HepG2 (cell line): ENCODE data around the gene PKP3. TPM values are rescaled to one million over a fixed set of nuclear protein-coding genes. Genes with fewer than 3 reads are reported as not detected.
A peak's percentile ranks its signal among the peaks of the same experiment; 100 is the strongest.

Experiments used
- KDM6A ChIP-seq: IDR thresholded peaks from 2 replicates; pipeline ENCODE4 v1.6.1; 2016; ENCODE audit warnings: low read depth
- RNF2 ChIP-seq: fragments of 450-650 bp; conservative IDR thresholded peaks from 2 replicates; pipeline ENCODE4 v1.6.1; 2016; ENCODE audit warnings: low read depth
- RORA ChIP-seq: sonication (generic); formaldehyde crosslinking; IDR thresholded peaks from 2 replicates; pipeline ENCODE4 v1.5.0; 2020; ENCODE audit warnings: mild to moderate bottlenecking, missing genetic modification reagents, moderate library complexity
- SAFB2 ChIP-seq: sonication (generic); formaldehyde crosslinking; IDR thresholded peaks from 2 replicates; pipeline ENCODE4 v1.5.1; 2020; ENCODE audit warnings: missing genetic modification reagents, low read depth, mild to moderate bottlenecking, borderline replicate concordance
- STAT5B ChIP-seq: sonication (generic); formaldehyde crosslinking; IDR thresholded peaks from 2 replicates; pipeline ENCODE4 v1.4.0; 2020; ENCODE audit warnings: missing genetic modification reagents
- ZNF205 ChIP-seq: IDR thresholded peaks from 2 replicates; pipeline ENCODE4 v1.6.1; 2018; ENCODE audit warnings: missing biosample characterization, missing genetic modification reagents
- ZNF605 ChIP-seq: sonication (generic); formaldehyde crosslinking; IDR thresholded peaks from 2 replicates; pipeline ENCODE4 v1.8.0; 2022; ENCODE audit warnings: mild to moderate bottlenecking, missing genetic modification reagents
- ZNF816 ChIP-seq: sonication (generic); formaldehyde crosslinking; IDR thresholded peaks from 2 replicates; pipeline ENCODE4 v1.8.0; 2022; ENCODE audit warnings: missing genetic modification reagents, mild to moderate bottlenecking, borderline replicate concordance
- polyA plus RNA-seq, 8 experiments: library from polyadenylated mRNA; depleted of rRNA in 3 of 8; stranded (reverse) in 7 of 8; unstranded in 1 of 8; fragments of >200 nt; fragmentation: Illumina TruSeq in 4 of 8; extraction: Trizol in 4 of 8; gene quantifications; 2 replicates each; pipeline versions ENCODE4 v1.2.1 to v1.2.3, GENCODE V29; 2011 to 2016; ENCODE audit warnings: low read depth in 4 of 8, missing spikeins in 1 of 8, mixed read lengths in 1 of 8; ENCODE audit not compliant: insufficient read depth in 1 of 8
- total RNA-seq, 5 experiments: library from RNA; depleted of rRNA; stranded (reverse); fragments of >200 nt; fragmentation: Illumina TruSeq; extraction: Trizol; gene quantifications; 2 replicates each; pipeline ENCODE4 v1.2.3, GENCODE V29; 2016; ENCODE audit warnings: low read depth in 1 of 5
- TF ChIP-seq, protein P1 (sequence below): IDR thresholded peaks from 2 replicates; pipeline ENCODE4 v1.6.1; 2018; ENCODE audit warnings: missing genetic modification reagents, mild to moderate bottlenecking, missing compliant biosample characterization
- TF ChIP-seq, protein P2 (sequence below): sonication (generic); formaldehyde crosslinking; IDR thresholded peaks from 2 replicates; pipeline ENCODE4 v1.4.0; 2020; ENCODE audit warnings: missing genetic modification reagents
- TF ChIP-seq, protein P3 (sequence below): sonication (generic); formaldehyde crosslinking; IDR thresholded peaks from 2 replicates; pipeline ENCODE4 v1.5.0; 2020; ENCODE audit warnings: missing genetic modification reagents
- TF ChIP-seq, protein P4 (sequence below), 2 experiments: IDR thresholded peaks; 2 replicates each; pipeline ENCODE4 v1.6.1; 2011 to 2012; ENCODE audit warnings: low read length in 2 of 2, borderline replicate concordance in 1 of 2, low read depth in 1 of 2, mild to moderate bottlenecking in 1 of 2, moderate library complexity in 1 of 2
- TF ChIP-seq, protein P5 (sequence below): IDR thresholded peaks from 2 replicates; pipeline ENCODE4 v1.6.1; 2016; ENCODE audit warnings: low read depth, missing genetic modification reagents, missing compliant biosample characterization
- TF ChIP-seq, protein P6 (sequence below): sonication (generic); formaldehyde crosslinking; IDR thresholded peaks from 2 replicates; pipeline ENCODE4 v1.4.0; 2020; ENCODE audit warnings: missing genetic modification reagents, mild to moderate bottlenecking, borderline replicate concordance

PKP3 gene
- total and polyA plus RNA-seq, 2 of the 13 experiments (the other 11 are each of a cell fraction or from before 2014, with no cell fraction given): 18.0 to 28.7 TPM

DNA sequence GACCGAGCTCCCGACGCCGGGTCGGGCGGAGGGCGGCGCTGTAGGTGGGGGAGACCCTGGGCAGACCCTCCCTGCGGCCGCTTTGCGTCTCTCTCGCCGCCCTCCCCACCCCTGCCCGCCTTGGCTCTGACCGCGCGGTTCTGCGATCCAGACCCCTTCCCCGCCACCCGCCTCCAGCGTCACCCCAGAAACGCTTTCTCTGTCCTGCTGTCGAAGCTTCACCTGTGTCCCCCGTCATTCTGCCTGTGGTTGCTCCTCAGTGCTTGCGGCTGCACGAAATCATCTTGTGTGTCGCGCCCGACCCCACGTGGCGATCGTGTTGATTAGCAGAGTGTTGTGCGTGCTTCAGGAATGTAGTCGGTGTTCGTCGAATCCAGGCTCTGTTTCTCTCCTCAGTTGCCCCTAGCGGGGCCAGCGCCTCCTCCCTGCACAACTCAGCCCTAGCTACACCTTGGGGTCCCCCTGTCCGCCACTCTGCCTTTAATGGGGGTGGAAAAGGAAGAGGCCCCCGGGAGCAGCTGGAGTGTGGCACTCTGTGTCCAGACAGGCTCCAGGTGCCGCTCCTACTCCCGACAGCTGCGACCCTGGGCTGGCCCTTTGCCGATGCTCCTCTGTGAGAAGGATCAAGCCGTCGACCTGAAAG is 56.9 kb downstream of the PKP3 start (continued):
- TF ChIP-seq, protein P1, sequence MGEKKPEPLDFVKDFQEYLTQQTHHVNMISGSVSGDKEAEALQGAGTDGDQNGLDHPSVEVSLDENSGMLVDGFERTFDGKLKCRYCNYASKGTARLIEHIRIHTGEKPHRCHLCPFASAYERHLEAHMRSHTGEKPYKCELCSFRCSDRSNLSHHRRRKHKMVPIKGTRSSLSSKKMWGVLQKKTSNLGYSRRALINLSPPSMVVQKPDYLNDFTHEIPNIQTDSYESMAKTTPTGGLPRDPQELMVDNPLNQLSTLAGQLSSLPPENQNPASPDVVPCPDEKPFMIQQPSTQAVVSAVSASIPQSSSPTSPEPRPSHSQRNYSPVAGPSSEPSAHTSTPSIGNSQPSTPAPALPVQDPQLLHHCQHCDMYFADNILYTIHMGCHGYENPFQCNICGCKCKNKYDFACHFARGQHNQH (CRISPR knock-in tag): no peak
- TF ChIP-seq ZNF605 (CRISPR knock-in tag): no peak
- TF ChIP-seq KDM6A (CRISPR knock-in tag): no peak
- TF ChIP-seq, protein P2, sequence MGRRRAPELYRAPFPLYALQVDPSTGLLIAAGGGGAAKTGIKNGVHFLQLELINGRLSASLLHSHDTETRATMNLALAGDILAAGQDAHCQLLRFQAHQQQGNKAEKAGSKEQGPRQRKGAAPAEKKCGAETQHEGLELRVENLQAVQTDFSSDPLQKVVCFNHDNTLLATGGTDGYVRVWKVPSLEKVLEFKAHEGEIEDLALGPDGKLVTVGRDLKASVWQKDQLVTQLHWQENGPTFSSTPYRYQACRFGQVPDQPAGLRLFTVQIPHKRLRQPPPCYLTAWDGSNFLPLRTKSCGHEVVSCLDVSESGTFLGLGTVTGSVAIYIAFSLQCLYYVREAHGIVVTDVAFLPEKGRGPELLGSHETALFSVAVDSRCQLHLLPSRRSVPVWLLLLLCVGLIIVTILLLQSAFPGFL (CRISPR knock-in tag): no peak
- TF ChIP-seq, protein P3, sequence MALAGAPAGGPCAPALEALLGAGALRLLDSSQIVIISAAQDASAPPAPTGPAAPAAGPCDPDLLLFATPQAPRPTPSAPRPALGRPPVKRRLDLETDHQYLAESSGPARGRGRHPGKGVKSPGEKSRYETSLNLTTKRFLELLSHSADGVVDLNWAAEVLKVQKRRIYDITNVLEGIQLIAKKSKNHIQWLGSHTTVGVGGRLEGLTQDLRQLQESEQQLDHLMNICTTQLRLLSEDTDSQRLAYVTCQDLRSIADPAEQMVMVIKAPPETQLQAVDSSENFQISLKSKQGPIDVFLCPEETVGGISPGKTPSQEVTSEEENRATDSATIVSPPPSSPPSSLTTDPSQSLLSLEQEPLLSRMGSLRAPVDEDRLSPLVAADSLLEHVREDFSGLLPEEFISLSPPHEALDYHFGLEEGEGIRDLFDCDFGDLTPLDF: no peak
- TF ChIP-seq, protein P4, sequence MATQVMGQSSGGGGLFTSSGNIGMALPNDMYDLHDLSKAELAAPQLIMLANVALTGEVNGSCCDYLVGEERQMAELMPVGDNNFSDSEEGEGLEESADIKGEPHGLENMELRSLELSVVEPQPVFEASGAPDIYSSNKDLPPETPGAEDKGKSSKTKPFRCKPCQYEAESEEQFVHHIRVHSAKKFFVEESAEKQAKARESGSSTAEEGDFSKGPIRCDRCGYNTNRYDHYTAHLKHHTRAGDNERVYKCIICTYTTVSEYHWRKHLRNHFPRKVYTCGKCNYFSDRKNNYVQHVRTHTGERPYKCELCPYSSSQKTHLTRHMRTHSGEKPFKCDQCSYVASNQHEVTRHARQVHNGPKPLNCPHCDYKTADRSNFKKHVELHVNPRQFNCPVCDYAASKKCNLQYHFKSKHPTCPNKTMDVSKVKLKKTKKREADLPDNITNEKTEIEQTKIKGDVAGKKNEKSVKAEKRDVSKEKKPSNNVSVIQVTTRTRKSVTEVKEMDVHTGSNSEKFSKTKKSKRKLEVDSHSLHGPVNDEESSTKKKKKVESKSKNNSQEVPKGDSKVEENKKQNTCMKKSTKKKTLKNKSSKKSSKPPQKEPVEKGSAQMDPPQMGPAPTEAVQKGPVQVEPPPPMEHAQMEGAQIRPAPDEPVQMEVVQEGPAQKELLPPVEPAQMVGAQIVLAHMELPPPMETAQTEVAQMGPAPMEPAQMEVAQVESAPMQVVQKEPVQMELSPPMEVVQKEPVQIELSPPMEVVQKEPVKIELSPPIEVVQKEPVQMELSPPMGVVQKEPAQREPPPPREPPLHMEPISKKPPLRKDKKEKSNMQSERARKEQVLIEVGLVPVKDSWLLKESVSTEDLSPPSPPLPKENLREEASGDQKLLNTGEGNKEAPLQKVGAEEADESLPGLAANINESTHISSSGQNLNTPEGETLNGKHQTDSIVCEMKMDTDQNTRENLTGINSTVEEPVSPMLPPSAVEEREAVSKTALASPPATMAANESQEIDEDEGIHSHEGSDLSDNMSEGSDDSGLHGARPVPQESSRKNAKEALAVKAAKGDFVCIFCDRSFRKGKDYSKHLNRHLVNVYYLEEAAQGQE (IDR thresholded peaks at IDR 0.05; ENCODE audit: borderline replicate concordance in 1 of 2, low read depth in 1 of 2, low read length in 2 of 2): no peak
- TF ChIP-seq RORA (CRISPR knock-in tag): no peak
- TF ChIP-seq STAT5B (CRISPR knock-in tag): no peak
- TF ChIP-seq, protein P5, sequence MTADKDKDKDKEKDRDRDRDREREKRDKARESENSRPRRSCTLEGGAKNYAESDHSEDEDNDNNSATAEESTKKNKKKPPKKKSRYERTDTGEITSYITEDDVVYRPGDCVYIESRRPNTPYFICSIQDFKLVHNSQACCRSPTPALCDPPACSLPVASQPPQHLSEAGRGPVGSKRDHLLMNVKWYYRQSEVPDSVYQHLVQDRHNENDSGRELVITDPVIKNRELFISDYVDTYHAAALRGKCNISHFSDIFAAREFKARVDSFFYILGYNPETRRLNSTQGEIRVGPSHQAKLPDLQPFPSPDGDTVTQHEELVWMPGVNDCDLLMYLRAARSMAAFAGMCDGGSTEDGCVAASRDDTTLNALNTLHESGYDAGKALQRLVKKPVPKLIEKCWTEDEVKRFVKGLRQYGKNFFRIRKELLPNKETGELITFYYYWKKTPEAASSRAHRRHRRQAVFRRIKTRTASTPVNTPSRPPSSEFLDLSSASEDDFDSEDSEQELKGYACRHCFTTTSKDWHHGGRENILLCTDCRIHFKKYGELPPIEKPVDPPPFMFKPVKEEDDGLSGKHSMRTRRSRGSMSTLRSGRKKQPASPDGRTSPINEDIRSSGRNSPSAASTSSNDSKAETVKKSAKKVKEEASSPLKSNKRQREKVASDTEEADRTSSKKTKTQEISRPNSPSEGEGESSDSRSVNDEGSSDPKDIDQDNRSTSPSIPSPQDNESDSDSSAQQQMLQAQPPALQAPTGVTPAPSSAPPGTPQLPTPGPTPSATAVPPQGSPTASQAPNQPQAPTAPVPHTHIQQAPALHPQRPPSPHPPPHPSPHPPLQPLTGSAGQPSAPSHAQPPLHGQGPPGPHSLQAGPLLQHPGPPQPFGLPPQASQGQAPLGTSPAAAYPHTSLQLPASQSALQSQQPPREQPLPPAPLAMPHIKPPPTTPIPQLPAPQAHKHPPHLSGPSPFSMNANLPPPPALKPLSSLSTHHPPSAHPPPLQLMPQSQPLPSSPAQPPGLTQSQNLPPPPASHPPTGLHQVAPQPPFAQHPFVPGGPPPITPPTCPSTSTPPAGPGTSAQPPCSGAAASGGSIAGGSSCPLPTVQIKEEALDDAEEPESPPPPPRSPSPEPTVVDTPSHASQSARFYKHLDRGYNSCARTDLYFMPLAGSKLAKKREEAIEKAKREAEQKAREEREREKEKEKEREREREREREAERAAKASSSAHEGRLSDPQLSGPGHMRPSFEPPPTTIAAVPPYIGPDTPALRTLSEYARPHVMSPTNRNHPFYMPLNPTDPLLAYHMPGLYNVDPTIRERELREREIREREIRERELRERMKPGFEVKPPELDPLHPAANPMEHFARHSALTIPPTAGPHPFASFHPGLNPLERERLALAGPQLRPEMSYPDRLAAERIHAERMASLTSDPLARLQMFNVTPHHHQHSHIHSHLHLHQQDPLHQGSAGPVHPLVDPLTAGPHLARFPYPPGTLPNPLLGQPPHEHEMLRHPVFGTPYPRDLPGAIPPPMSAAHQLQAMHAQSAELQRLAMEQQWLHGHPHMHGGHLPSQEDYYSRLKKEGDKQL (CRISPR knock-in tag): no peak
- TF ChIP-seq ZNF205 (CRISPR knock-in tag): no peak
- 0 out of 2 replicates have a peak, but pooled peaks have one; percentile 32 for TF ChIP-seq RNF2
- TF ChIP-seq SAFB2 (CRISPR knock-in tag): no peak
- no peak for TF ChIP-seq ZNF816 (CRISPR knock-in tag)
- TF ChIP-seq, protein P6, sequence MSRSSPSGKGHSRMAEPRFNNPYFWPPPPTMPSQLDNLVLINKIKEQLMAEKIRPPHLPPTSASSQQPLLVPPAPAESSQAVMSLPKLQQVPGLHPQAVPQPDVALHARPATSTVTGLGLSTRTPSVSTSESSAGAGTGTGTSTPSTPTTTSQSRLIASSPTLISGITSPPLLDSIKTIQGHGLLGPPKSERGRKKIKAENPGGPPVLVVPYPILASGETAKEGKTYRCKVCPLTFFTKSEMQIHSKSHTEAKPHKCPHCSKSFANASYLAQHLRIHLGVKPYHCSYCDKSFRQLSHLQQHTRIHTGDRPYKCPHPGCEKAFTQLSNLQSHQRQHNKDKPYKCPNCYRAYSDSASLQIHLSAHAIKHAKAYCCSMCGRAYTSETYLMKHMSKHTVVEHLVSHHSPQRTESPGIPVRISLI: no peak
